Measurements from ENCODE around the gene CDK5RAP2. TPM values are rescaled to one million over a fixed set of nuclear protein-coding genes. Genes with fewer than 3 reads are reported as not detected.

Gene CDK5RAP2
- total and polyA plus RNA-seq, 10 donors = 19.5 to 93.7 (median 61.9) TPM

- Histone ChIP-seq H3K4me3 (no peak overlapping the region), H3K27ac (no peak overlapping the region), H3K4me1 (peaks cover 0 to 10% (median 0%) of the 10 kb centered on the region in 6 donors), H3K36me3 (peaks cover 0 to 43% (median 16%) of the 10 kb centered on the region in 6 donors), H3K27me3 (replicated peaks in 1 of 7) (no peaks in the 10 kb centered on the region), H3K9me3 (peaks cover 0 to 17% (median 8%) of the 10 kb centered on the region in 8 donors)
- TF ChIP-seq POLR2AphosphoS5 (IDR thresholded peaks at IDR 0.05) (peak in 1 of 3 donors; percentile 47), CTCF (IDR thresholded peaks at IDR 0.05 in 8 of 11, conservative IDR thresholded peaks at IDR 0.05 in 3 of 11) (no peak)
- peak; percentile 69 for DNase-seq
- 84 to 90% (median 88%) methylated on average over 20 to 24 of the region's 24 CpGs for WGBS, 5 donors
- intact Hi-C loops (cut with DNase I; ENCODE audit: low total_unique reads) = no loop called here
These were observed 195.7 kb downstream of the CDK5RAP2 start for GRCh38 chr9:120383999-120384924.

- Histone ChIP-seq H3K27me3 (replicated peaks in 1 of 7) (no peaks in the 10 kb centered on the region), H3K4me3 (no peak overlapping the region), H3K27ac (no peak overlapping the region), H3K9me3 (peaks cover 0 to 23% (median 15%) of the 10 kb centered on the region in 8 donors), H3K4me1 (peaks cover 0 to 10% (median 0%) of the 10 kb centered on the region in 6 donors), H3K36me3 (peaks cover 0 to 38% (median 9%) of the 10 kb centered on the region in 6 donors)
- intact Hi-C loops (cut with DNase I; ENCODE audit: low total_unique reads) = no loop called here
- 89 to 93% (median 92%) methylated on average over 10 of the region's 10 CpGs for WGBS, 5 donors
- DNase-seq = no peak
- TF ChIP-seq POLR2AphosphoS5 (IDR thresholded peaks at IDR 0.05) (no peak), POLR2A (IDR thresholded peaks at IDR 0.05) (no peak), CTCF (IDR thresholded peaks at IDR 0.05 in 8 of 11, conservative IDR thresholded peaks at IDR 0.05 in 3 of 11) (no peak)
These were observed 196.4 kb downstream of the CDK5RAP2 start for GRCh38 chr9:120383611-120383998.

GRCh38 chr9:120382453-120382852 lies 197.5 kb downstream of the CDK5RAP2 start:
- Histone ChIP-seq H3K4me1 (peaks cover 0 to 10% (median 0%) of the 10 kb centered on the region in 6 donors), H3K36me3 (peaks cover 0 to 26% (median 0%) of the 10 kb centered on the region in 6 donors), H3K4me3 (no peak overlapping the region), H3K27ac (no peak overlapping the region), H3K27me3 (replicated peaks in 1 of 7) (no peaks in the 10 kb centered on the region), H3K9me3 (peaks cover 0 to 25% (median 16%) of the 10 kb centered on the region in 8 donors)
- intact Hi-C loops (cut with DNase I; ENCODE audit: low total_unique reads) = no loop called here
- WGBS, 5 donors = 84 to 95% (median 91%) methylated on average over 7 of the region's 7 CpGs
- no peak for TF ChIP-seq POLR2A (IDR thresholded peaks at IDR 0.05)
- no peak for TF ChIP-seq POLR2AphosphoS5 (IDR thresholded peaks at IDR 0.05)
- no peak for TF ChIP-seq CTCF (IDR thresholded peaks at IDR 0.05 in 8 of 11, conservative IDR thresholded peaks at IDR 0.05 in 3 of 11)
- DNase-seq = no peak

GRCh38 chr9:120381839-120382238 lies 198.1 kb downstream of the CDK5RAP2 start:
- 88 to 92% (median 89%) methylated on average over 10 of the region's 10 CpGs for WGBS, 5 donors
- Histone ChIP-seq H3K27me3 (replicated peaks in 1 of 7) (no peaks in the 10 kb centered on the region), H3K4me1 (peaks cover 0 to 8% (median 0%) of the 10 kb centered on the region in 6 donors), H3K27ac (no peak overlapping the region), H3K9me3 (peaks cover 0 to 25% (median 16%) of the 10 kb centered on the region in 8 donors), H3K36me3 (peaks cover 0 to 22% (median 0%) of the 10 kb centered on the region in 6 donors), H3K4me3 (no peak overlapping the region)
- intact Hi-C loops (cut with DNase I; ENCODE audit: low total_unique reads) = no loop called here
- DNase-seq = no peak
- TF ChIP-seq POLR2A (IDR thresholded peaks at IDR 0.05) (no peak), POLR2AphosphoS5 (IDR thresholded peaks at IDR 0.05) (no peak)

Measured in spleen (tissue), 11 donors.